Suppressor macrophage treated with lipopolysaccharide for 4 hours (primary cell): ENCODE data around the gene ZFAND6.
"Not testable (repeated sequence)": the region's sequence is repeated elsewhere in the genome, so short reads cannot be mapped to it uniquely, and the experiment has no call there.

Experiments used
- DNase-seq: peaks from one replicate; pipeline ENCODE4 v3.0.0-alpha.2; 2020

The ZFAND6 gene

GRCh38 chr15:80058851-80059785 is at the start of gene ZFAND6:
ZFAND6 (plus strand) TSS chr15:80059676; CDS start chr15:80120345, 60,669 bp downstream.
- DNase-seq = peak; percentile 98

GRCh38 chr15:80010131-80010673 is 49.3 kb upstream of the ZFAND6 start:
- DNase-seq = no peak

- DNase-seq = peak; percentile 74
Observed at GRCh38 chr15:80011041-80011523, 48.4 kb upstream of the ZFAND6 start.

GRCh38 chr15:80011596-80011995 is 47.9 kb upstream of the ZFAND6 start:
- no peak for DNase-seq

- DNase-seq = no peak
Observed at GRCh38 chr15:80012060-80012726, 47.3 kb upstream of the ZFAND6 start.

- DNase-seq = not testable (repeated sequence)
Observed at GRCh38 chr15:80014186-80014585, 45.3 kb upstream of the ZFAND6 start.

- no peak for DNase-seq
Observed at GRCh38 chr15:80015156-80015555, 44.3 kb upstream of the ZFAND6 start.

GRCh38 chr15:80016506-80016905 is 43.0 kb upstream of the ZFAND6 start:
- DNase-seq = not testable (repeated sequence)

GRCh38 chr15:80017139-80017538 is 42.3 kb upstream of the ZFAND6 start:
- not testable (repeated sequence) for DNase-seq

GRCh38 chr15:80019168-80019745 is 40.2 kb upstream of the ZFAND6 start:
- DNase-seq = no peak

- DNase-seq = not testable (repeated sequence)
Observed at GRCh38 chr15:80020149-80020548, 39.3 kb upstream of the ZFAND6 start.

- no peak for DNase-seq
Observed at GRCh38 chr15:80020731-80021130, 38.7 kb upstream of the ZFAND6 start.

GRCh38 chr15:80026310-80026709 is 33.2 kb upstream of the ZFAND6 start:
- no peak for DNase-seq

- peak; percentile 12 for DNase-seq
Observed at GRCh38 chr15:80026754-80027153, 32.7 kb upstream of the ZFAND6 start.

GRCh38 chr15:80028937-80029336 is 30.5 kb upstream of the ZFAND6 start:
- no peak for DNase-seq

GRCh38 chr15:80031841-80032240 is 27.6 kb upstream of the ZFAND6 start:
- no peak for DNase-seq

- DNase-seq = no peak
Observed at GRCh38 chr15:80034629-80035028, 24.8 kb upstream of the ZFAND6 start.

GRCh38 chr15:80036071-80036470 is 23.4 kb upstream of the ZFAND6 start:
- DNase-seq = no peak

GRCh38 chr15:80041494-80042253 is 17.8 kb upstream of the ZFAND6 start:
- no peak for DNase-seq

GRCh38 chr15:80042568-80042967 is 16.9 kb upstream of the ZFAND6 start:
- DNase-seq = no peak

GRCh38 chr15:80045219-80045618 is 14.3 kb upstream of the ZFAND6 start:
- not testable (repeated sequence) for DNase-seq

GRCh38 chr15:80049046-80049445 is 10.4 kb upstream of the ZFAND6 start:
- no peak for DNase-seq
